Parathyroid adenoma (tissue), 2 donors: Measurements from ENCODE around the gene TRIP12.
A peak's percentile ranks its signal among the peaks of the same experiment; 100 is the strongest.
"Not testable (repeated sequence)": the region's sequence is repeated elsewhere in the genome, so short reads cannot be mapped to it uniquely, and the experiment has no call there.

Source experiments
- H2AFZ ChIP-seq: fragments of 300-600 bp; sonication (generic); one replicate; pipeline ENCODE4 v1.7.0; 2017; ENCODE audit warnings: antibody characterized with exemption, mild to moderate bottlenecking
- H3K27ac ChIP-seq: fragments of 300-600 bp; sonication (generic); one replicate; pipeline ENCODE4 v1.7.0; 2017
- H3K27me3 ChIP-seq: fragments of 300-600 bp; sonication (generic); one replicate; pipeline ENCODE4 v1.7.0; 2017; ENCODE audit warnings: low read length; ENCODE audit not compliant: control insufficient read depth, insufficient read depth
- H3K36me3 ChIP-seq: fragments of 300-600 bp; sonication (generic); one replicate; pipeline ENCODE4 v1.7.0; 2017; ENCODE audit warnings: low read length; ENCODE audit not compliant: control insufficient read depth, insufficient read depth
- H3K4me1 ChIP-seq: fragments of 300-600 bp; sonication (generic); one replicate; pipeline ENCODE4 v1.7.0; 2017; ENCODE audit warnings: control low read depth
- H3K4me2 ChIP-seq: fragments of 300-600 bp; sonication (generic); one replicate; pipeline ENCODE4 v1.7.0; 2017; ENCODE audit warnings: low read length
- H3K4me3 ChIP-seq: fragments of 300-600 bp; sonication (generic); one replicate; pipeline ENCODE4 v1.7.0; 2017; ENCODE audit warnings: low read depth, low read length
- H3K79me2 ChIP-seq: fragments of 300-600 bp; sonication (generic); one replicate; pipeline ENCODE4 v1.7.0; 2017; ENCODE audit warnings: control low read depth
- H3K9ac ChIP-seq: fragments of 300-600 bp; sonication (generic); one replicate; pipeline ENCODE4 v1.7.0; 2017; ENCODE audit warnings: mild to moderate bottlenecking
- H3K9me3 ChIP-seq: fragments of 300-600 bp; sonication (generic); one replicate; pipeline ENCODE4 v1.7.0; 2017; ENCODE audit warnings: low read length; ENCODE audit not compliant: control insufficient read depth
- TF ChIP-seq, protein P1 (sequence below): fragments of 300-600 bp; sonication (generic); IDR thresholded peaks from one replicate; pipeline ENCODE4 v1.7.0; 2017; ENCODE audit warnings: antibody characterized with exemption, mild to moderate bottlenecking
- donor health status: primary hyperparathyroidism.

TRIP12 gene

DNA sequence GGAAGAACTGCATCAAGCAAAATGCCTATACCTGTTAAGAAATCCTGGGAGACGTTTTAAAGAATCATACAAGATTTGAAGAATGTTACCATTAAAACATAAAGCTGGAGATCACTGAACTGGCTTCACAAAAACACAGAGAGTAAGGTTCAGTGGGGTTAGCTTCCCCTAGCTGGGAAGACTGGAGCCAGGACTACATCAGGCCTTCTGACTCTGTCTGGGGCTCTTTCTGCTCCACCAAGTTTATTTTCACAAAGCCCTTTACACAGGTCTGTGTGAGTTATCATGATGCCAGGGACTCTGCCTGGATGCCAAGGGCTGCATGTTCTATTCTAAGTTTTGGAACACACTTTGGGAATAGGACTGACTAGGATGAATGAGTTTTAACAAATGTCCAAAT is 160.1 kb downstream of the TRIP12 start:
- Histone ChIP-seq H3K36me3 (no peaks in the 10 kb centered on the region), H3K4me3 (no peak overlapping the region), H3K79me2 (no peaks in the 10 kb centered on the region), H3K4me2 (no peak overlapping the region), H2AFZ (no peak overlapping the region), H3K27me3 (no peaks in the 10 kb centered on the region), H3K9me3 (no peaks in the 10 kb centered on the region), H3K4me1 (no peaks in the 10 kb centered on the region), H3K9ac (no peak overlapping the region), H3K27ac (no peak overlapping the region)
- TF ChIP-seq, protein P1, sequence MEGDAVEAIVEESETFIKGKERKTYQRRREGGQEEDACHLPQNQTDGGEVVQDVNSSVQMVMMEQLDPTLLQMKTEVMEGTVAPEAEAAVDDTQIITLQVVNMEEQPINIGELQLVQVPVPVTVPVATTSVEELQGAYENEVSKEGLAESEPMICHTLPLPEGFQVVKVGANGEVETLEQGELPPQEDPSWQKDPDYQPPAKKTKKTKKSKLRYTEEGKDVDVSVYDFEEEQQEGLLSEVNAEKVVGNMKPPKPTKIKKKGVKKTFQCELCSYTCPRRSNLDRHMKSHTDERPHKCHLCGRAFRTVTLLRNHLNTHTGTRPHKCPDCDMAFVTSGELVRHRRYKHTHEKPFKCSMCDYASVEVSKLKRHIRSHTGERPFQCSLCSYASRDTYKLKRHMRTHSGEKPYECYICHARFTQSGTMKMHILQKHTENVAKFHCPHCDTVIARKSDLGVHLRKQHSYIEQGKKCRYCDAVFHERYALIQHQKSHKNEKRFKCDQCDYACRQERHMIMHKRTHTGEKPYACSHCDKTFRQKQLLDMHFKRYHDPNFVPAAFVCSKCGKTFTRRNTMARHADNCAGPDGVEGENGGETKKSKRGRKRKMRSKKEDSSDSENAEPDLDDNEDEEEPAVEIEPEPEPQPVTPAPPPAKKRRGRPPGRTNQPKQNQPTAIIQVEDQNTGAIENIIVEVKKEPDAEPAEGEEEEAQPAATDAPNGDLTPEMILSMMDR: no peak

DNA sequence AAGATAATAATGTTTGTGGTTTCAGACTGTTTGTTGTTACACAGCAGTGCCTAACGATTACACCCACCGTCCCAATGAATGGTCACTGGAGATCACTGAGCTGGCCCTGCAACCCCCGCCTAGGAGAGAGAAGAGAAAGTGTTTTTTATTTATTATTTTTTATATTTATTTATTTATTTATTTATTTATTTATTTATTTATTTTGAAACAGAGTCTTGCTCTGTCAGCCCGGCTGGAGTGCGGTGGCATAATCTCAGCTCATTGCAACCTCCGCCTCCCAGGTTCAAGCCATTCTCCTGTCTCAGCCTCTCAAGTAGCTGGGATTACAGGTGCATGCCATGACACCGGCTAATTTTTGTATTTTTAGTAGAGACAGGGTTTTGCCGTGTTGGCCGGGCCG is 164.3 kb downstream of the TRIP12 start:
- not testable (repeated sequence) for H3K9me3 ChIP-seq, H3K79me2 ChIP-seq, H3K27ac ChIP-seq, H3K27me3 ChIP-seq, H3K4me3 ChIP-seq, H3K36me3 ChIP-seq, H3K4me1 ChIP-seq, H3K4me2 ChIP-seq, H2AFZ ChIP-seq, H3K9ac ChIP-seq

DNA sequence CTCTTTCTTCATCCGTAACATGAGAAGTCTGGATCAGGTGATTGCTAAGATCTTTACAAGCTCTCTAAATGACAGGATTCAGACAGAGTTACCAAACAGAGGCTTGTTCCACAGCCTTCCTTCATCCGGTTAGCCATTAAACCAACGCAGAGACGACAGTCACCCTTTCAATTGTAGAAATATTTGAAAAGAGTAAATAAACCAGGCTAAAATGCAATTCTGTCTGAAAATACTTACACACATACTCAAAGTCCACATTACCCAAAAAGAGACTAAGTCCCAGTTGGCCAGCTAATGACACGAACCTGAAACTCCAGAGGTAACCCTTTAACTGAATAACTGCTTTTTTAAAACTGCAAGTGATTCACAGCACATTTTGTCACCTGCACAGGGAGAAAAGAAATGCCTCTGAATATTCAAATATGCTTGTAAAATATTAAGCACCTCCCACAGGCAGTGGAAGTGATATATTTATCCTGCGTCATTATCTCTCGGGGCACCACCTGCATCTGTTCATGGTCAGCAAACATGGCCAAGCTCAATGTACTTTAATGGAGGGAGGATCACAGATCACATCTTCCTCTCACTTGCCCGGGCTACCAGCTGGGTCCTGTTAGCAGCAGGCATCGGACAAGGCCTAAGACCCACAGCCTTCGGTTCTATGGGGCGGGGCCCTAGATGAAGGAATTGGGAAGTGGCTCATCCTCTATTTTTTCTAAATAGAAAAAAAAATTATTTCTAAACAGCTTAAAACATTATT is 168.7 kb downstream of the TRIP12 start:
- H3K9me3 ChIP-seq: no peaks in the 10 kb centered on the region

DNA sequence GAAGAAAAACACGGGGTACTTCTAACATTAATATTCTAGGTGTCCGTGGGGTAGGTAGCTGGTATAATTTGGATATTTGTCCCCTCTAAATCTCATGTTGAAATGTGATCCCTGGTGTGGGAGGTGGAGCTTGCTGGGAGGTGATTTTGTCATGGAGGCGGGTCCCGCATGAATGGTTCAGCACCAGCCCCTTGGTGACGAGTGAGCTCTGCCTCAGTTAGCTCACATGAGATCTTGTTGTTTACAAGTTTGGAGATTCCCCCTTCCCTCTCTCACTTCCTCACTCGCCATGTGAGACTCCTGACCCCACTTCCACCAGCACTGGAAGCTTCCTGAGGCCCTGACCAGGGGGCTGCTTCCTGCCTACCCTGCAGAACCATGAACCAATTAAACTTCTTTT is 172.0 kb downstream of the TRIP12 start:
- Histone ChIP-seq H3K9me3 (no peaks in the 10 kb centered on the region), H3K9ac (no peak overlapping the region), H2AFZ (no peak overlapping the region), H3K27ac (no peak overlapping the region), H3K36me3 (no peaks in the 10 kb centered on the region), H3K4me1 (peaks cover 6% of the 10 kb centered on the region), H3K27me3 (no peaks in the 10 kb centered on the region), H3K79me2 (no peaks in the 10 kb centered on the region), H3K4me2 (no peak overlapping the region), H3K4me3 (no peak overlapping the region)
- TF ChIP-seq, protein P1: no peak

More for the DNA sequence above, 168.7 kb downstream of the TRIP12 start:
- Histone ChIP-seq H3K79me2 (no peaks in the 10 kb centered on the region), H3K4me2 (no peak overlapping the region), H3K4me1 (peaks cover 6% of the 10 kb centered on the region), H3K27ac (no peak overlapping the region), H3K27me3 (no peaks in the 10 kb centered on the region), H3K36me3 (no peaks in the 10 kb centered on the region), H3K4me3 (no peak overlapping the region), H2AFZ (peak overlapping the region; percentile 52), H3K9ac (no peak overlapping the region)
- TF ChIP-seq, protein P1: no peak

DNA sequence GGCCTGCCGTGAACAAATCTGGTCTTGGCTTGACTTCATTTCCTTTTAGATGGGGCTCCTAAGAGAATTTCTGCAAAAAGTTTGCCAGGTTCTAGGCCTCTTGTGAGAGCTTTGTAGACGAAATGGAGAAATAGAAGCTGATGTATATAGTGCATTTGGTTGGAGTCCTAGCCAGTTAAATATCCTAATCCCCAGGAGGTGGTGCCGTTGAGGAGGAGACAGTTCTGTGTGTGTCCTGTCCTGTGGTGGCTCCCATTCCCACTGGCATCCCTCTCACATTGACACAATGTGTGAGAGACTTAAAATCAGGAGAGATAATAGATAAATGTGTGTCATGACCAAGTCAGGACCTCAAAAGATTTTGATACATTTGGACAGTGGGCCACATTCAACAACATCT is 172.9 kb downstream of the TRIP12 start:
- H2AFZ ChIP-seq: no peak overlapping the region
- H3K36me3 ChIP-seq: no peaks in the 10 kb centered on the region
- H3K4me1 ChIP-seq: peaks cover 6% of the 10 kb centered on the region
- no peaks in the 10 kb centered on the region for H3K79me2 ChIP-seq
- TF ChIP-seq, protein P1: no peak
- no peak overlapping the region for H3K4me2 ChIP-seq
- no peak overlapping the region for H3K4me3 ChIP-seq
- no peaks in the 10 kb centered on the region for H3K27me3 ChIP-seq
- no peak overlapping the region for H3K27ac ChIP-seq
- H3K9ac ChIP-seq: no peak overlapping the region
- no peaks in the 10 kb centered on the region for H3K9me3 ChIP-seq

DNA sequence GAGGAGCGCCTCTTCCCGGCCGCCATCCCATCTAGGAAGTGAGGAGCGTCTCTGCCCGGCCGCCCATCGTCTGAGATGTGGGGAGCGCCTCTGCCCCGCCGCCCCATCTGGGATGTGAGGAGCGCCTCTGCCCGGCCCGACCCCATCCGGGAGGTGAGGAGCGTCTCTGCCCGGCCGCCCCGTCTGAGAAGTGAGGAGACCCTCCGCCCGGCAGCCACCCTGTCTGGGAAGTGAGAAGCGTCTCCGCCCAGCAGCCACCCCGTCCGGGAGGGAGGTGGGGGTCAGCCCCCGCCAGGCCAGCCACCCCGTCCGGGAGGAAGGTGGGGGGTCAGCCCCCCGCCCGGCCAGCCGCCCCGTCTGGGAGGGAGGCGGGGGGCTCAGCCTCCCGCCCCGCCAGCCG is 179.1 kb downstream of the TRIP12 start:
- not testable (repeated sequence) for H2AFZ ChIP-seq, H3K79me2 ChIP-seq, H3K36me3 ChIP-seq, H3K9me3 ChIP-seq, H3K9ac ChIP-seq, H3K27ac ChIP-seq, H3K4me2 ChIP-seq, H3K4me3 ChIP-seq, H3K4me1 ChIP-seq, H3K27me3 ChIP-seq
